Endothelial cell of umbilical vein (primary cell): Measurements from ENCODE around the gene MORC3. TPM values are rescaled to one million over a fixed set of nuclear protein-coding genes. Genes with fewer than 3 reads are reported as not detected.

Source experiments
- BruUV-seq: library from RNA; stranded (reverse); fragments of 400-500 nt; replicated peaks from 2 replicates; lab custom pipeline; 2021; lab: Mats Ljungman, UMichigan
- CTCF ChIA-PET: fragments of 300-600, 350-600 bp; sonication (Branson Sonifier 250); formaldehyde crosslinking; loops from one replicate; lab custom pipeline; 2021; ENCODE audit warnings: antibody characterized with exemption, inconsistent platforms; lab: Charles Lee
- POLR2A ChIA-PET: fragments of 300-600, 350-600 bp; sonication (Branson Sonifier 250); formaldehyde crosslinking; loops from one replicate; lab custom pipeline; 2021; ENCODE audit warnings: antibody characterized with exemption, inconsistent platforms; lab: Charles Lee
- DNase-seq: peaks from one replicate; pipeline ENCODE4 v3.0.0-alpha.2; 2011; ENCODE audit warnings: low read depth, low spot score
- FAIRE-seq: peaks from 2 replicates; lab custom pipeline; 2011; peaks lifted over from hg19 to GRCh38; lab: Jason Lieb, UNC
- H2AFZ ChIP-seq: 2 replicates; pipeline ENCODE4 v1.6.0; 2012; ENCODE audit warnings: low read depth, low read length, control low read depth, inconsistent platforms
- H3K27ac ChIP-seq: 2 replicates; pipeline ENCODE4 v1.5.1; 2011; ENCODE audit warnings: low read depth, mild to moderate bottlenecking, control low read depth, low read length, moderate library complexity; ENCODE audit not compliant: insufficient read depth
- H3K27me3 ChIP-seq, 2 experiments: 2 replicates each; pipeline versions ENCODE4 v1.6.0 to v1.6.1; 2011; ENCODE audit warnings: low read length in 2 of 2, mixed read lengths in 1 of 2; ENCODE audit not compliant: control insufficient read depth in 2 of 2, insufficient read depth in 2 of 2
- H3K36me3 ChIP-seq, 2 experiments: 2 replicates in 1 of 2; 3 replicates in 1 of 2; pipeline ENCODE4 v1.5.1; 2011; ENCODE audit warnings: low read length in 2 of 2, mild to moderate bottlenecking in 1 of 2, moderate library complexity in 1 of 2; ENCODE audit not compliant: control insufficient read depth in 2 of 2, insufficient read depth in 2 of 2; ENCODE audit errors: extremely low read depth in 1 of 2
- H3K4me1 ChIP-seq: 3 replicates; pipeline ENCODE4 v1.5.1; 2011; ENCODE audit warnings: mild to moderate bottlenecking, low read length; ENCODE audit not compliant: control insufficient read depth, insufficient read depth; ENCODE audit errors: extremely low read depth
- H3K4me2 ChIP-seq: 2 replicates; pipeline ENCODE4 v1.6.1; 2011; ENCODE audit warnings: low read length, control low read depth, mixed read lengths; ENCODE audit not compliant: insufficient read depth
- H3K4me3 ChIP-seq, 3 experiments: fragments of 200-600 bp in 1 of 3; sonication (generic), shearing (Covaris generic) in 1 of 3; replicated peaks in 1 of 3; 2 replicates each; pipeline ENCODE4 v1.5.1; 2011 to 2016; ENCODE audit warnings: control low read depth in 3 of 3, low read length in 3 of 3, mild to moderate bottlenecking in 2 of 3, inconsistent platforms in 1 of 3, low read depth in 1 of 3, moderate library complexity in 1 of 3; ENCODE audit not compliant: insufficient read depth in 1 of 3
- H3K79me2 ChIP-seq: 2 replicates; pipeline ENCODE4 v1.6.0; 2012; ENCODE audit warnings: low read length, inconsistent platforms; ENCODE audit not compliant: control insufficient read depth, insufficient read depth
- H3K9ac ChIP-seq: replicated peaks from 2 replicates; pipeline ENCODE3; 2011; ENCODE audit warnings: low read length, control low read depth; ENCODE audit not compliant: insufficient read depth; ENCODE audit errors: extremely low read depth
- H3K9me1 ChIP-seq: replicated peaks from 3 replicates; pipeline ENCODE4 v1.6.0; 2011; ENCODE audit warnings: mild to moderate bottlenecking, low read length; ENCODE audit not compliant: control insufficient read depth, insufficient read depth; ENCODE audit errors: extremely low read depth
- H3K9me3 ChIP-seq: replicated peaks from 2 replicates; pipeline ENCODE4 v1.5.1; 2012; ENCODE audit warnings: low read length, inconsistent platforms; ENCODE audit not compliant: control insufficient read depth, insufficient read depth
- H4K20me1 ChIP-seq: replicated peaks from 2 replicates; pipeline ENCODE3; 2011; ENCODE audit warnings: mild to moderate bottlenecking, low read length; ENCODE audit not compliant: control insufficient read depth, insufficient read depth; ENCODE audit errors: extremely low read depth
- EZH2 ChIP-seq: IDR thresholded peaks from 2 replicates; pipeline ENCODE4 v1.6.1; 2012; ENCODE audit warnings: borderline replicate concordance, low read depth, mild to moderate bottlenecking, moderate library complexity, low read length, inconsistent platforms; ENCODE audit not compliant: severe bottlenecking
- FOS ChIP-seq: IDR thresholded peaks from 2 replicates; pipeline ENCODE4 v1.6.1; 2011; ENCODE audit warnings: mild to moderate bottlenecking, low read length, moderate library complexity, borderline replicate concordance; ENCODE audit not compliant: insufficient read depth
- GATA2 ChIP-seq: IDR thresholded peaks from 2 replicates; pipeline ENCODE4 v1.7.0; 2011; ENCODE audit warnings: low read depth, mild to moderate bottlenecking, moderate library complexity, mixed read lengths, low read length; ENCODE audit not compliant: insufficient read length, insufficient read depth
- MYC ChIP-seq: IDR thresholded peaks from one replicate; pipeline ENCODE4 v1.6.1; 2011; ENCODE audit warnings: mild to moderate bottlenecking, low read depth, low read length
- POLR2AphosphoS5 ChIP-seq: IDR thresholded peaks from 2 replicates; pipeline ENCODE4 v1.6.1; 2012; ENCODE audit warnings: low read depth, mild to moderate bottlenecking, control low read depth, low read length, moderate library complexity; ENCODE audit not compliant: insufficient read depth
- dilution Hi-C: fragments of 300-500 bp; cut with MboI; formaldehyde crosslinking; loops from one replicate; pipeline ENCODE4 v1.15.0; 2019; ENCODE audit warnings: low sequenced_read_pairs; ENCODE audit not compliant: extremely low pct_ligation_motif_present
- intact Hi-C: fragments of 100-400 bp; cut with micrococcal nuclease; formaldehyde crosslinking; loops from one replicate; pipeline ENCODE4 v1.10.0; 2022
- polyA plus RNA-seq, 4 experiments: library from polyadenylated mRNA; depleted of rRNA in 3 of 4; stranded (reverse) in 3 of 4; unstranded in 1 of 4; fragments of >200 nt; gene quantifications; 2 replicates each; pipeline versions ENCODE4 v1.2.1 to v1.2.3, GENCODE V29; 2011 to 2012; ENCODE audit warnings: missing spikeins in 1 of 4
- small RNA-seq: library from RNA; depleted of rRNA; stranded (forward); fragments of <200 nt; gene quantifications from one replicate; pipeline ENCODE3, GENCODE V24; 2012; ENCODE audit warnings: low replicate concordance, low read depth; ENCODE audit not compliant: insufficient read depth, insufficient read length
- total RNA-seq: library from RNA; stranded (reverse); gene quantifications from 2 replicates; pipeline ENCODE4 v1.2.3, GENCODE V29; 2021

The MORC3 gene
- total and polyA plus RNA-seq, 2 donors (not counting 3 experiments of a cell fraction or from before 2014, with no cell fraction given), result 7.3 to 25.3 TPM

- Histone ChIP-seq H3K79me2 (peaks cover 6% of the 10 kb centered on the region), H3K4me3 (no peak overlapping the region), H3K9me1 (no peaks in the 10 kb centered on the region), H3K9me3 (no peaks in the 10 kb centered on the region), H3K4me1 (peaks cover 17% of the 10 kb centered on the region), H2AFZ (no peak overlapping the region), H3K27me3 (no peaks in the 10 kb centered on the region), H3K4me2 (no peak overlapping the region), H4K20me1 (no peaks in the 10 kb centered on the region), H3K9ac (no peak overlapping the region), H3K36me3 (no peaks in the 10 kb centered on the region), H3K27ac (no peak overlapping the region)
- ChIA-PET CTCF (no interaction called here), POLR2A (interaction anchor here (0.7 kb wide), 1 partner anchor 1011 kb away, joined by 4 read pairs; no protein-coding TSS in a partner anchor)
- dilution Hi-C loops, result no loop called here
- no peak for TF ChIP-seq FOS
- TF ChIP-seq GATA2, result no peak
- TF ChIP-seq POLR2AphosphoS5, result no peak
- no peak for TF ChIP-seq MYC
- TF ChIP-seq EZH2, result no peak
- intact Hi-C loops, result no loop called here
- no TSS peak for BruUV-seq
- DNase-seq (no peak), FAIRE-seq (no peak)
These were observed 105.3 kb downstream of the MORC3 start for GRCh38 chr21:36425286-36425685.

Small RNAs within 50 kb of the gene (small RNA-seq; reads per million reads assigned to genes)
- gene ATP5MFP1, result not detected

Other genes with a start within 250 kb of the MORC3 start
- 10.8 and 13.3 TPM in 2 replicates for gene CBR3, start 185.1 kb upstream of the MORC3 start, total RNA-seq
- gene CBR3, start 185.1 kb upstream of the MORC3 start, polyA plus RNA-seq, result 8.5 and 9.7 TPM in 2 replicates
- gene DOP1B, start 163.4 kb upstream of the MORC3 start, total RNA-seq, result 9.3 and 9.9 TPM in 2 replicates
- 3.7 and 4.0 TPM in 2 replicates for gene DOP1B, start 163.4 kb upstream of the MORC3 start, polyA plus RNA-seq
- gene CHAF1B, start 65.2 kb downstream of the MORC3 start, total RNA-seq, result 13.0 and 16.4 TPM in 2 replicates
- 5.4 and 7.0 TPM in 2 replicates for gene CHAF1B, start 65.2 kb downstream of the MORC3 start, polyA plus RNA-seq
- gene CLDN14, start 159.9 kb downstream of the MORC3 start, total RNA-seq, result 0.62 and 1.0 TPM in 2 replicates
- gene CLDN14, start 159.9 kb downstream of the MORC3 start, polyA plus RNA-seq, result 2.5 TPM in 2 replicates